ENCODE data around the gene ZKSCAN5. TPM values are rescaled to one million over a fixed set of nuclear protein-coding genes. Genes with fewer than 3 reads are reported as not detected.

Gene ZKSCAN5
- total RNA-seq, 1 experiment from 2014 or later = 15.5 TPM

DNA sequence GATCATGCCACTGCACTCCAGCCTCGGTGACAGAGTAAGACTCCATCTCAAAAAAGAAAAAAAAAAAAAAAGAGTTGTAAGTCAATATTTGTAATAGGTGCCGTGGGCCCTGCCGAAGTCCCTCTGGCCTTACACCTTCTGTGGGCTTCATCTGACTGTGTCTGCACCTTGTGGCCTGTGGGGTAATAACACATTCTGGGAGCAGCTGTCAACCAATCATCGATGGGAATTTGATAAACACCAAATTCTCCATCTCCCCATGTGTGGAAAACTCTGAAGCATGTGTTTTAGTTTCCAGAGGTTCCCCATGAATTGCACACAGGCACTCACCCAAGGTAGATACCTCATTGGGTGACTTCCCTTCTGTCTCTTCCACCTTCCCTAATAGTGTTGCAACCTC, 15.2 kb upstream of the ZKSCAN5 start:
- DNase-seq (ENCODE audit: low spot score) (no peak), ATAC-seq (peak; percentile 81)
- Mint-ChIP-seq H3K9me3 (peaks cover 15% of the 10 kb centered on the region), H3K4me1 (no peaks in the 10 kb centered on the region), H3K4me3 (no peak overlapping the region), H3K36me3 (peaks cover 21% of the 10 kb centered on the region), H3K27me3 (ENCODE audit: low read depth) (no peaks in the 10 kb centered on the region), H3K27ac (no peak overlapping the region)
- TF ChIP-seq NR1H2 (CRISPR knock-in tag; IDR thresholded peaks at IDR 0.05) = no peak
- TF ChIP-seq, protein P1, sequence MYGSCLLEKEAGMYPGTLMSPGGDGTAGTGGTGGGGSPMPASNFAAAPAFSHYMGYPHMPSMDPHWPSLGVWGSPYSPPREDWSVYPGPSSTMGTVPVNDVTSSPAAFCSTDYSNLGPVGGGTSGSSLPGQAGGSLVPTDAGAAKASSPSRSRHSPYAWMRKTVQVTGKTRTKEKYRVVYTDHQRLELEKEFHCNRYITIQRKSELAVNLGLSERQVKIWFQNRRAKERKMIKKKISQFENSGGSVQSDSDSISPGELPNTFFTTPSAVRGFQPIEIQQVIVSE (CRISPR knock-in tag; IDR thresholded peaks at IDR 0.05; ENCODE audit: borderline replicate concordance) = no peak
- no peak for TF ChIP-seq CTCF (IDR thresholded peaks at IDR 0.05)
- TF ChIP-seq IRF2 (CRISPR knock-in tag; IDR thresholded peaks at IDR 0.05; ENCODE audit: borderline replicate concordance, low read depth) = no peak
- TF ChIP-seq ZNF219 (CRISPR knock-in tag; IDR thresholded peaks at IDR 0.05; ENCODE audit: borderline replicate concordance) = no peak
- TF ChIP-seq RELA (CRISPR knock-in tag; IDR thresholded peaks at IDR 0.05; ENCODE audit: borderline replicate concordance) = no peak
- no peak for TF ChIP-seq SMAD3 (CRISPR knock-in tag; IDR thresholded peaks at IDR 0.05; ENCODE audit: borderline replicate concordance)
- no peak for TF ChIP-seq CBFB (CRISPR knock-in tag; IDR thresholded peaks at IDR 0.05; ENCODE audit: low read depth)
- no peak for TF ChIP-seq NFATC4 (CRISPR knock-in tag; IDR thresholded peaks at IDR 0.05)
- CTCF ChIA-PET = interaction anchor here (0.6 kb wide), 1 partner anchor 74 kb away, joined by 3 read pairs; no protein-coding TSS in a partner anchor
- POLR2A ChIA-PET = interaction anchor here (0.7 kb wide), 1 partner anchor 168 kb away, joined by 5 read pairs; no protein-coding TSS in a partner anchor

GRCh38 chr7:99490878-99491277, 13.6 kb upstream of the ZKSCAN5 start:
- Mint-ChIP-seq H3K27me3 (ENCODE audit: low read depth) (no peaks in the 10 kb centered on the region), H3K27ac (no peak overlapping the region), H3K4me1 (no peaks in the 10 kb centered on the region), H3K4me3 (no peak overlapping the region), H3K9me3 (peaks cover 18% of the 10 kb centered on the region), H3K36me3 (peaks cover 35% of the 10 kb centered on the region)
- DNase-seq (ENCODE audit: low spot score) (no peak), ATAC-seq (peak; percentile 76)
- POLR2A ChIA-PET = no interaction called here
- CTCF ChIA-PET = interaction anchor here (1.1 to 1.4 kb wide), 2 partner anchors 15 to 45 kb away, joined by 3 to 8 read pairs; no protein-coding TSS in a partner anchor
- TF ChIP-seq USF2 (CRISPR knock-in tag; IDR thresholded peaks at IDR 0.05) (no peak), EMX1 (CRISPR knock-in tag; IDR thresholded peaks at IDR 0.05) (no peak)

GRCh38 chr7:99493823-99494222, 10.6 kb upstream of the ZKSCAN5 start:
- H3K4me1 Mint-ChIP-seq = peaks cover 11% of the 10 kb centered on the region
- ATAC-seq (no peak), DNase-seq (ENCODE audit: low spot score) (no peak)
- TF ChIP-seq, protein P2, sequence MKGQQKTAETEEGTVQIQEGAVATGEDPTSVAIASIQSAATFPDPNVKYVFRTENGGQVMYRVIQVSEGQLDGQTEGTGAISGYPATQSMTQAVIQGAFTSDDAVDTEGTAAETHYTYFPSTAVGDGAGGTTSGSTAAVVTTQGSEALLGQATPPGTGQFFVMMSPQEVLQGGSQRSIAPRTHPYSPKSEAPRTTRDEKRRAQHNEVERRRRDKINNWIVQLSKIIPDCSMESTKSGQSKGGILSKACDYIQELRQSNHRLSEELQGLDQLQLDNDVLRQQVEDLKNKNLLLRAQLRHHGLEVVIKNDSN (CRISPR knock-in tag; IDR thresholded peaks at IDR 0.05) = no peak
- no peak for TF ChIP-seq GRHL2 (CRISPR knock-in tag; IDR thresholded peaks at IDR 0.05; ENCODE audit: insufficient replicate concordance, severe bottlenecking)
- TF ChIP-seq IRF2 (CRISPR knock-in tag; IDR thresholded peaks at IDR 0.05; ENCODE audit: borderline replicate concordance, low read depth) = no peak
- TF ChIP-seq E2F4 (CRISPR knock-in tag; IDR thresholded peaks at IDR 0.05; ENCODE audit: borderline replicate concordance, low read depth) = no peak
- no peak for TF ChIP-seq ZNF138 (CRISPR knock-in tag; conservative IDR thresholded peaks at IDR 0.05)
- TF ChIP-seq JAZF1 (CRISPR knock-in tag; IDR thresholded peaks at IDR 0.05) = no peak
- TF ChIP-seq GABPB1 (CRISPR knock-in tag; IDR thresholded peaks at IDR 0.05) = no peak
- TF ChIP-seq ERG (CRISPR knock-in tag; IDR thresholded peaks at IDR 0.05) = no peak
- no peak for TF ChIP-seq ZNF263 (CRISPR knock-in tag; IDR thresholded peaks at IDR 0.05; ENCODE audit: low read depth)
- no peak for TF ChIP-seq ELF4 (CRISPR knock-in tag; IDR thresholded peaks at IDR 0.05; ENCODE audit: low read depth)
- TF ChIP-seq ATF1 (CRISPR knock-in tag; IDR thresholded peaks at IDR 0.05) = no peak
- TF ChIP-seq FOXJ3 (CRISPR knock-in tag; IDR thresholded peaks at IDR 0.05; ENCODE audit: borderline replicate concordance) = no peak
- H3K27ac Mint-ChIP-seq = no peak overlapping the region
- H3K4me3 Mint-ChIP-seq = no peak overlapping the region
- no peaks in the 10 kb centered on the region for H3K27me3 Mint-ChIP-seq (ENCODE audit: low read depth)
- H3K36me3 Mint-ChIP-seq = peaks cover 47% of the 10 kb centered on the region
- CTCF ChIA-PET = no interaction called here
- POLR2A ChIA-PET = no interaction called here
- peaks cover 18% of the 10 kb centered on the region for H3K9me3 Mint-ChIP-seq
